GM10266 (cell line): ENCODE results near the gene AKAP6.

Source experiments
- DNase-seq: peaks from one replicate; pipeline ENCODE4 v3.0.0; 2012; ENCODE audit errors: extremely low spot score
- TF ChIP-seq, protein P1 (sequence below): IDR thresholded peaks from 2 replicates; pipeline ENCODE4 v1.5.1; 2012; ENCODE audit warnings: mild to moderate bottlenecking, low read depth; ENCODE audit not compliant: control insufficient read depth, insufficient read depth; ENCODE audit errors: missing control alignments

Gene AKAP6

GRCh38 chr14:32343926-32344430, 14.9 kb downstream of the AKAP6 start:
- no peak for DNase-seq
- TF ChIP-seq, protein P1, sequence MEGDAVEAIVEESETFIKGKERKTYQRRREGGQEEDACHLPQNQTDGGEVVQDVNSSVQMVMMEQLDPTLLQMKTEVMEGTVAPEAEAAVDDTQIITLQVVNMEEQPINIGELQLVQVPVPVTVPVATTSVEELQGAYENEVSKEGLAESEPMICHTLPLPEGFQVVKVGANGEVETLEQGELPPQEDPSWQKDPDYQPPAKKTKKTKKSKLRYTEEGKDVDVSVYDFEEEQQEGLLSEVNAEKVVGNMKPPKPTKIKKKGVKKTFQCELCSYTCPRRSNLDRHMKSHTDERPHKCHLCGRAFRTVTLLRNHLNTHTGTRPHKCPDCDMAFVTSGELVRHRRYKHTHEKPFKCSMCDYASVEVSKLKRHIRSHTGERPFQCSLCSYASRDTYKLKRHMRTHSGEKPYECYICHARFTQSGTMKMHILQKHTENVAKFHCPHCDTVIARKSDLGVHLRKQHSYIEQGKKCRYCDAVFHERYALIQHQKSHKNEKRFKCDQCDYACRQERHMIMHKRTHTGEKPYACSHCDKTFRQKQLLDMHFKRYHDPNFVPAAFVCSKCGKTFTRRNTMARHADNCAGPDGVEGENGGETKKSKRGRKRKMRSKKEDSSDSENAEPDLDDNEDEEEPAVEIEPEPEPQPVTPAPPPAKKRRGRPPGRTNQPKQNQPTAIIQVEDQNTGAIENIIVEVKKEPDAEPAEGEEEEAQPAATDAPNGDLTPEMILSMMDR = no peak

GRCh38 chr14:32345311-32345791, 16.3 kb downstream of the AKAP6 start:
- no peak for DNase-seq
- TF ChIP-seq, protein P1 = no peak

- TF ChIP-seq, protein P1 = no peak
Measured at GRCh38 chr14:32349322-32349721, 20.2 kb downstream of the AKAP6 start.

DNA sequence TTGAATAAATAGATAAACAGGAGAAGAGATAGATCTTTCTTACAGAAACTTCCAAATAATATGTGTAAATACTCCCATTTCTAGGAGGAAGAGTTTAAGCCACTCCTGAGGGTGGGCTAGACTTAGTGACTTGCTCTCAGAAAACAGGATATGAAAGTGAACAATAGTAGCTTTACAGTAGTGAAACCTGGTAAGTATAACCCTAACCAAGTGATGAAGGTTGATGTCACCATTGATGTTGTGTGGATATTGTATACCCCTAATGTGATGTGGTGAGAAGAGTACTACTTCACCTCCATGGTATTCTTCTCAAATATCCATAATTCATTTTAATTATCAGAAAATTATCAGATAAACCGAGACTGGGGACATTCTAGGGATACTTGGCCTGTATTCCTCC, 20.9 kb downstream of the AKAP6 start:
- TF ChIP-seq, protein P1 = no peak
- DNase-seq = no peak

More at GRCh38 chr14:32349322-32349721, 20.2 kb downstream of the AKAP6 start:
- no peak for DNase-seq

DNA sequence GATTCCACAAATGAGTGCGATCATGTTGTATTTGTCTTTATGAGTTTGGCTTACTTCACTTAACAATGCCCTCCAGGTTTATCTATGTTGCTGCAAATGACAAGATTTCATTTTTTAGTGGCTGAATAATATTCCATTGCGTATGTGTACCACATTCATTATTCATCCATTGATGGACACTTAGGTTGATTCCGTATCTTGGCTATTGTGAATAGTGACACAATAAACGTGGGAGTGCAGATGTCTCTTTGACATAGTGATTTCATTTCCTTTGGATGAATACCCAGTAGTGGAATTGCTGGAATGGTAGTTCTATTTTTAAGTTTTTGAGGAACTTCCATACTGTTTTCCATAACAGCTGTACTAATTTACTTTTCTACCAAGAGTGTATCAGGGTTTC, 23.5 kb downstream of the AKAP6 start:
- no peak for DNase-seq
- TF ChIP-seq, protein P1 = no peak

DNA sequence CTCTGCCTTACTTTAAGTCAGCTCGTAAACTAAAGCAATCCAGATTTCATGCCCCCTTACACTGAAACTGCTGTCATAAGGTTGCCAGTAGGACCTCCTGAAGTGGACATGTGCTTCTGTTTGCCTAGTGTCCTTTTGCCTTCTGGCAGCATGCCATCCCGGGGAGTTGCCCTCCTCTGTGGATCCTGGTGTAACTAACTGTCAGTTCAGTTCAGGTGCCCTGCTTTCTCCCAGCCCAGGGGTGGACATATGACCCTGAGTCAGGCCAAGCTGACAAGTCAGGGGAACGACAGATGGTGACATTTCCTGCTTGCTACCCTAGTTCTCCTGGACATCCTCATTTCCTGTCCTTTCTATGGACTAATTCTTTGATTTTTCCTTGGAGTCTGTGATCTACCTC, 25.6 kb downstream of the AKAP6 start:
- TF ChIP-seq, protein P1 = no peak
- DNase-seq = no peak

DNA sequence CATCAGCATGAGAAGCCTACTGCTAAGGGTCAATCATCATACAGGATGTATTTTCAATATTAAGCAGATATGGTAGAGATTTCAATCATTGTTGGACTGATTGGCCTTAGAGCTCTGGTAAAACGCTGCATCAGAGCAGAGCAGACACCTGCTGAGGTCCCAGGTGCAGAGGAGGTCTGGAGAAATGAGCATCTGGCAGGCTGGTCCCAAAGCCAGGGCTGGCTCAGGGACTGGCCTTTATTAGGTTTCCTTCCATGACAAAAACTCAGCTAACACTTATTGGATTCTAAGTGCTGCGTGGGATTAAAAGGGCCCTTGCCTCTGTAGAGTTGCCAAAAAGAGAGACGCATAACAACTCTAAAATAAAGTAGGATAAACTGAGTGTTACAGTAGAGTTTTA, 29.7 kb downstream of the AKAP6 start:
- DNase-seq = no peak

More for the DNA sequence above, 29.7 kb downstream of the AKAP6 start:
- TF ChIP-seq, protein P1 = no peak
